D341Med (cell line): Measurements from ENCODE around the gene MSL3B.
"Not testable (repeated sequence)": the region's sequence is repeated elsewhere in the genome, so short reads cannot be mapped to it uniquely, and the experiment has no call there.

ENCODE experiments used
- DNase-seq: peaks from one replicate; pipeline ENCODE4 v3.0.0; 2012; ENCODE audit warnings: low spot score

The MSL3B gene

GRCh38 chr2:233867993-233868532 lies at the start of gene MSL3B:
MSL3B (minus strand) TSS chr2:233868386.
- DNase-seq, result peak; percentile 80

- DNase-seq, result no peak
These were observed 48.9 kb upstream of the MSL3B start, which contains the start of gene TRPM8 for GRCh38 chr2:233917116-233917515. TRPM8 (plus strand) TSS chr2:233917373; CDS start chr2:233926538, 9,165 bp downstream.

- peak; percentile 37 for DNase-seq
These were observed 46.9 kb upstream of the MSL3B start for GRCh38 chr2:233915128-233915527.

GRCh38 chr2:233912691-233913423 lies 44.7 kb upstream of the MSL3B start:
- DNase-seq, result no peak

GRCh38 chr2:233907627-233908026 lies 39.4 kb upstream of the MSL3B start:
- DNase-seq, result no peak

GRCh38 chr2:233905945-233906344 lies 37.8 kb upstream of the MSL3B start:
- DNase-seq, result no peak

GRCh38 chr2:233901884-233902283 lies 33.7 kb upstream of the MSL3B start:
- DNase-seq, result no peak

GRCh38 chr2:233901367-233901766 lies 33.2 kb upstream of the MSL3B start:
- DNase-seq, result no peak

- not testable (repeated sequence) for DNase-seq
These were observed 28.1 kb upstream of the MSL3B start for GRCh38 chr2:233896253-233896652.

- no peak for DNase-seq
These were observed 24.6 kb upstream of the MSL3B start for GRCh38 chr2:233892793-233893192.

GRCh38 chr2:233882353-233882752 lies 14.2 kb upstream of the MSL3B start:
- no peak for DNase-seq

- DNase-seq, result not testable (repeated sequence)
These were observed 3.9 kb upstream of the MSL3B start for GRCh38 chr2:233872125-233872524.

- DNase-seq, result no peak
These were observed 3.2 kb upstream of the MSL3B start for GRCh38 chr2:233871432-233871831.

GRCh38 chr2:233866479-233866878 lies 1.7 kb downstream of the MSL3B start:
- DNase-seq, result no peak

- no peak for DNase-seq
These were observed 2.3 kb downstream of the MSL3B start for GRCh38 chr2:233865838-233866237.

- DNase-seq, result no peak
These were observed 5.9 kb downstream of the MSL3B start for GRCh38 chr2:233862261-233862768.

GRCh38 chr2:233858331-233858730 lies 9.9 kb downstream of the MSL3B start:
- no peak for DNase-seq

- peak; percentile 65 for DNase-seq
These were observed 10.6 kb downstream of the MSL3B start for GRCh38 chr2:233857511-233858141.

- no peak for DNase-seq
These were observed 12.0 kb downstream of the MSL3B start for GRCh38 chr2:233856184-233856583.

GRCh38 chr2:233855345-233855744 lies 12.8 kb downstream of the MSL3B start:
- DNase-seq, result no peak

GRCh38 chr2:233854241-233854981 lies 13.8 kb downstream of the MSL3B start, which contains the start of gene HJURP:
HJURP (minus strand) TSS chr2:233854535; CDS start chr2:233854500, 35 bp downstream.
- peak; percentile 95 for DNase-seq

- peak; percentile 41 for DNase-seq
These were observed 14.3 kb downstream of the MSL3B start for GRCh38 chr2:233853883-233854240.
